H1 (cell line): ENCODE measurements around the gene IGSF9. TPM values are rescaled to one million over a fixed set of nuclear protein-coding genes. Genes with fewer than 3 reads are reported as not detected.

Source experiments
- CTCF ChIA-PET: fragments of 300-600 bp; sonication (Branson Sonifier 250); formaldehyde crosslinking; loops from one replicate; lab custom pipeline; 2021; ENCODE audit not compliant: partially characterized antibody; lab: Charles Lee
- POLR2A ChIA-PET: fragments of 300-600 bp; sonication (Branson Sonifier 250); formaldehyde crosslinking; loops from one replicate; lab custom pipeline; 2021; ENCODE audit warnings: inconsistent platforms; ENCODE audit not compliant: partially characterized antibody; lab: Charles Lee
- DNase-seq, 2 experiments: peaks; one replicate each; pipeline versions ENCODE4 v3.0.0 to v3.0.0-alpha.2; 2010 to 2022; ENCODE audit warnings: low spot score in 2 of 2, low read depth in 1 of 2, mixed read lengths in 1 of 2
- FAIRE-seq: peaks from 2 replicates; lab custom pipeline; 2011; peaks lifted over from hg19 to GRCh38; lab: Jason Lieb, UNC
- H2AFZ ChIP-seq: 2 replicates; pipeline ENCODE4 v1.8.1; 2012; ENCODE audit warnings: low read length, inconsistent platforms
- H2AK5ac ChIP-seq: 2 replicates; pipeline ENCODE4 v1.6.1; 2013; ENCODE audit warnings: low read depth, low read length
- H2BK120ac ChIP-seq: replicated peaks from 2 replicates; pipeline ENCODE3; 2013; ENCODE audit warnings: low read depth, low read length, inconsistent platforms
- H2BK12ac ChIP-seq: 2 replicates; pipeline ENCODE4 v1.6.1; 2013; ENCODE audit warnings: low read depth, low read length
- H2BK15ac ChIP-seq: 2 replicates; pipeline ENCODE4 v1.6.1; 2013; ENCODE audit warnings: low read length
- H2BK20ac ChIP-seq: 2 replicates; pipeline ENCODE4 v1.6.1; 2013; ENCODE audit warnings: low read length
- H2BK5ac ChIP-seq: 2 replicates; pipeline ENCODE4 v1.6.1; 2013; ENCODE audit warnings: low read depth, low read length
- H3K14ac ChIP-seq: 2 replicates; pipeline ENCODE4 v1.6.1; 2013; ENCODE audit warnings: inconsistent platforms; ENCODE audit not compliant: insufficient read length
- H3K18ac ChIP-seq: 2 replicates; pipeline ENCODE4 v1.6.1; 2013; ENCODE audit warnings: low read length; ENCODE audit errors: extremely low read depth
- H3K23ac ChIP-seq: 2 replicates; pipeline ENCODE4 v1.6.1; 2013; ENCODE audit warnings: inconsistent platforms; ENCODE audit not compliant: insufficient read length
- H3K23me2 ChIP-seq: 2 replicates; pipeline ENCODE4 v1.6.1; 2013; ENCODE audit warnings: low read depth, low read length
- H3K27ac ChIP-seq: 2 replicates; pipeline ENCODE4 v1.6.1; 2011; ENCODE audit warnings: low read depth, low read length, inconsistent platforms
- H3K27me3 ChIP-seq, 4 experiments: replicated peaks in 1 of 4; 1 replicate in 1 of 4; 2 replicates in 3 of 4; pipeline versions ENCODE4 v1.6.1 to v1.8.1; 2011 to 2013; ENCODE audit warnings: low read length in 3 of 4, mild to moderate bottlenecking in 3 of 4, inconsistent platforms in 2 of 4, mixed read lengths in 2 of 4, moderate library complexity in 1 of 4; ENCODE audit not compliant: control insufficient read depth in 3 of 4, insufficient read depth in 3 of 4; ENCODE audit errors: extremely low read depth in 1 of 4
- H3K36me3 ChIP-seq, 4 experiments: 2 replicates each; pipeline versions ENCODE4 v1.6.1 to v1.8.1; 2011 to 2013; ENCODE audit warnings: mild to moderate bottlenecking in 4 of 4, low read length in 3 of 4, moderate library complexity in 2 of 4, control low read depth in 1 of 4, inconsistent platforms in 1 of 4; ENCODE audit not compliant: insufficient read depth in 4 of 4, control insufficient read depth in 2 of 4
- H3K4ac ChIP-seq: replicated peaks from 2 replicates; pipeline ENCODE3; 2013; ENCODE audit warnings: low read length, low read depth, mixed read lengths, inconsistent platforms; ENCODE audit not compliant: insufficient read length
- H3K4me1 ChIP-seq, 4 experiments: replicated peaks in 1 of 4; 1 replicate in 1 of 4; 2 replicates in 3 of 4; pipeline versions ENCODE4 v1.6.1 to v1.8.1; 2011 to 2013; ENCODE audit warnings: low read length in 3 of 4, inconsistent platforms in 2 of 4, mixed read lengths in 1 of 4; ENCODE audit not compliant: insufficient read depth in 4 of 4, control insufficient read depth in 3 of 4
- H3K4me2 ChIP-seq, 2 experiments: 2 replicates each; pipeline versions ENCODE4 v1.6.1 to v1.8.1; 2011 to 2013; ENCODE audit warnings: low read depth in 2 of 2, low read length in 2 of 2, control low read depth in 1 of 2, inconsistent platforms in 1 of 2, mild to moderate bottlenecking in 1 of 2; ENCODE audit not compliant: insufficient read depth in 1 of 2
- H3K4me3 ChIP-seq, 4 experiments: fragments of 200-600, 300-600 bp in 1 of 4; sonication (generic), shearing (Covaris generic), sonication (Bioruptor Twin) in 1 of 4; 2 replicates each; pipeline versions ENCODE4 v1.5.1 to v1.8.1; 2011 to 2016; ENCODE audit warnings: low read length in 4 of 4, low read depth in 3 of 4, control low read depth in 2 of 4, inconsistent platforms in 2 of 4, mild to moderate bottlenecking in 2 of 4, mixed read lengths in 1 of 4, moderate library complexity in 1 of 4; ENCODE audit not compliant: insufficient read depth in 2 of 4; ENCODE audit errors: extremely low read depth in 1 of 4
- H3K56ac ChIP-seq: replicated peaks from 2 replicates; pipeline ENCODE3; 2013; ENCODE audit warnings: low read depth, mild to moderate bottlenecking, mixed read lengths, low read length, inconsistent platforms; ENCODE audit not compliant: insufficient read length
- H3K79me1 ChIP-seq: 2 replicates; pipeline ENCODE4 v1.6.1; 2013; ENCODE audit warnings: low read depth, low read length, control low read depth
- H3K79me2 ChIP-seq, 2 experiments: 2 replicates each; pipeline versions ENCODE4 v1.6.1 to v1.8.1; 2012 to 2013; ENCODE audit warnings: low read length in 2 of 2, mild to moderate bottlenecking in 2 of 2, inconsistent platforms in 1 of 2; ENCODE audit not compliant: insufficient read depth in 2 of 2, control insufficient read depth in 1 of 2
- H3K9ac ChIP-seq, 4 experiments: replicated peaks in 1 of 4; 1 replicate in 1 of 4; 2 replicates in 3 of 4; pipeline versions ENCODE4 v1.6.1 to v1.8.1; 2011 to 2013; ENCODE audit warnings: low read depth in 3 of 4, low read length in 3 of 4, control low read depth in 2 of 4, mild to moderate bottlenecking in 2 of 4, moderate library complexity in 2 of 4, inconsistent platforms in 1 of 4; ENCODE audit errors: extremely low read depth in 1 of 4
- H3K9me3 ChIP-seq, 2 experiments: 2 replicates each; pipeline versions ENCODE4 v1.6.1 to v1.8.1; 2012 to 2013; ENCODE audit warnings: mild to moderate bottlenecking in 2 of 2, moderate library complexity in 2 of 2, control low read depth in 1 of 2, inconsistent platforms in 1 of 2, low read depth in 1 of 2, low read length in 1 of 2, mixed read lengths in 1 of 2; ENCODE audit not compliant: insufficient read depth in 2 of 2
- H4K20me1 ChIP-seq, 2 experiments: replicated peaks in 1 of 2; 2 replicates each; pipeline versions ENCODE3 to v1.8.1; 2011 to 2013; ENCODE audit warnings: inconsistent platforms in 2 of 2, low read length in 2 of 2, mild to moderate bottlenecking in 1 of 2; ENCODE audit not compliant: insufficient read depth in 2 of 2, control insufficient read depth in 1 of 2
- H4K5ac ChIP-seq: 2 replicates; pipeline ENCODE4 v1.6.1; 2013; ENCODE audit warnings: low read length, low read depth, mixed read lengths, inconsistent platforms; ENCODE audit not compliant: insufficient read length
- H4K8ac ChIP-seq: 2 replicates; pipeline ENCODE4 v1.8.0; 2013; ENCODE audit warnings: mild to moderate bottlenecking, moderate library complexity, low read length, inconsistent platforms; ENCODE audit not compliant: insufficient read depth; ENCODE audit errors: extremely low read depth
- H4K91ac ChIP-seq: replicated peaks from 2 replicates; pipeline ENCODE3; 2013; ENCODE audit warnings: low read length, mixed read lengths, inconsistent platforms; ENCODE audit not compliant: insufficient read length
- BACH1 ChIP-seq: IDR thresholded peaks from 2 replicates; pipeline ENCODE4 v1.6.1; 2012; ENCODE audit warnings: low read length, improper control_type of control experiment
- CBX5 ChIP-seq: fragments of 300-800, 300-1000 bp; sonication (generic); IDR thresholded peaks from 2 replicates; pipeline ENCODE4 v1.7.1; 2016; ENCODE audit warnings: antibody characterized with exemption, low read length, low read depth
- CTCF ChIP-seq, 3 experiments: IDR thresholded peaks; 1 replicate in 2 of 3; 2 replicates in 1 of 3; pipeline versions ENCODE4 v1.5.1 to v1.6.1; 2011; ENCODE audit warnings: low read length in 3 of 3, mild to moderate bottlenecking in 3 of 3, inconsistent platforms in 2 of 3, low read depth in 1 of 3, moderate library complexity in 1 of 3; ENCODE audit not compliant: insufficient read depth in 1 of 3; ENCODE audit errors: control extremely low read depth in 1 of 3
- FOSL1 ChIP-seq: IDR thresholded peaks from 2 replicates; pipeline ENCODE4 v1.6.1; 2011; ENCODE audit warnings: mild to moderate bottlenecking, low read depth, low read length, moderate library complexity; ENCODE audit not compliant: insufficient read depth
- GABPA ChIP-seq: IDR thresholded peaks from 2 replicates; pipeline ENCODE4 v1.6.1; 2011; ENCODE audit warnings: mild to moderate bottlenecking, low read length, moderate library complexity, borderline replicate concordance; ENCODE audit not compliant: insufficient read depth
- KDM1A ChIP-seq: fragments of 200-600, 300-600 bp; sonication (generic); IDR thresholded peaks from 2 replicates; pipeline ENCODE4 v1.7.1; 2016; ENCODE audit warnings: mild to moderate bottlenecking, low read length, borderline replicate concordance
- MAX ChIP-seq: IDR thresholded peaks from 2 replicates; pipeline ENCODE4 v1.6.1; 2012; ENCODE audit warnings: inconsistent platforms
- POLR2AphosphoS5 ChIP-seq: IDR thresholded peaks from 2 replicates; pipeline ENCODE4 v1.6.1; 2011; ENCODE audit warnings: low read depth, low read length
- WGBS, 2 experiments: shearing (Covaris generic) in 1 of 2; methylation state at CpG; one replicate each; pipeline versions ENCODE4 v1.1.6 to v1.1.7; 2013 to 2015; ENCODE audit warnings: low lambda C conversion rate in 2 of 2, mixed read lengths in 2 of 2, inconsistent platforms in 1 of 2, low coverage in 1 of 2, missing lambda C conversion rate in 1 of 2; ENCODE audit not compliant: insufficient replicate concordance in 2 of 2, insufficient coverage in 1 of 2, insufficient read length in 1 of 2; ENCODE audit errors: extremely low coverage in 1 of 2, missing lambda C conversion rate in 1 of 2; 5-methylcytosine and 5-hydroxymethylcytosine counted together
- polyA plus RNA-seq, 7 experiments: library from polyadenylated mRNA; depleted of rRNA in 3 of 7; stranded (reverse) in 5 of 7; unstranded in 2 of 7; fragments of >200 nt in 5 of 7; fragments of 200-250 nt in 2 of 7; gene quantifications; 1 replicate in 5 of 7; 2 replicates in 1 of 7; 4 replicates in 1 of 7; pipeline versions ENCODE4 v1.2.1 to v1.2.3, GENCODE V29; 2011 to 2013; ENCODE audit warnings: missing spikeins in 2 of 7, mixed read lengths in 2 of 7
- total RNA-seq: library from RNA; stranded (reverse); fragmentation: NEBNext Ultra II Directional; extraction: Animal tissue kit (Norgen Biotek cat#: 25700); gene quantifications from 2 replicates; pipeline ENCODE4 v1.2.1, GENCODE V29; 2021

The IGSF9 gene
- total and polyA plus RNA-seq, 2 of the 8 experiments (the other 6 are each of a cell fraction or from before 2014, with no cell fraction given) = 10.9 to 28.1 TPM

GRCh38 chr1:159922511-159923202 lies 22.8 kb downstream of the IGSF9 start:
- Histone ChIP-seq H4K91ac (no peak overlapping the region), H2BK120ac (no peak overlapping the region), H3K79me2 (peaks cover 0 to 12% of the 10 kb centered on the region in 2 experiments; a peak in 2 of 4 replicates), H3K27ac (no peak overlapping the region), H2AFZ (no peak overlapping the region), H2BK15ac (peak overlapping the region; percentile 61; the same call in 1 of the 2 replicates), H3K4me2 (peak overlapping the region; percentile 79 to 92; a peak in 3 of 4 replicates), H3K18ac (no peak overlapping the region; the same call in 1 of the 2 replicates), H4K20me1 (peaks cover 0 to 3% of the 10 kb centered on the region in 2 experiments), H3K14ac (no peak overlapping the region), H4K5ac (no peak overlapping the region), H3K4me3 (peak overlapping the region in 1 of 4 experiments; percentile 63; a peak in 1 of 8 replicates), H2AK5ac (peak overlapping the region; percentile 59; the same call in 1 of the 2 replicates), H3K4ac (no peak overlapping the region), H3K23ac (no peak overlapping the region), H2BK5ac (no peak overlapping the region; the same call in 1 of the 2 replicates), H2BK12ac (0 out of 2 replicates have a peak overlapping the region, but pooled peaks have one; percentile 50), H3K9ac (no peak overlapping the region; a peak in 2 of 7 replicates), H3K4me1 (peaks cover 5 to 21% (median 16%) of the 10 kb centered on the region in 4 experiments), H4K8ac (no peak overlapping the region; the same call in 1 of the 2 replicates), H3K27me3 (peaks cover 0 to 17% (median 8%) of the 10 kb centered on the region in 4 experiments; a peak in 5 of 7 replicates), H3K36me3 (peaks cover 0 to 16% (median 7%) of the 10 kb centered on the region in 4 experiments; a peak in 5 of 8 replicates), H3K79me1 (peaks cover 3% of the 10 kb centered on the region), H2BK20ac (no peak overlapping the region), H3K9me3 (no peaks in the 10 kb centered on the region), H3K23me2 (peaks cover 17% of the 10 kb centered on the region; the same call in 1 of the 2 replicates), H3K56ac (no peak overlapping the region)
- CTCF ChIA-PET = interaction anchor here (0.7 to 7.3 kb wide), 11 partner anchors 7 to 123 kb away, joined by 3 to 53 read pairs (median 6); partner anchors contain the start of gene IGSF9
- DNase-seq (no peak), FAIRE-seq (no peak)
- POLR2A ChIA-PET = interaction anchor here (1.0 to 2.9 kb wide), 8 partner anchors 8 to 108 kb away, joined by 3 to 14 read pairs (median 6); partner anchors contain the start of genes CFAP45 and IGSF9
- 85% methylated on average over 7 of the region's 8 CpGs; no CpG with 5 or more reads in 1 of the 2 experiments for WGBS, 2 experiments
- TF ChIP-seq BACH1 = no peak
- no peak for TF ChIP-seq POLR2AphosphoS5
- TF ChIP-seq FOSL1 = no peak
- no peak for TF ChIP-seq CTCF (IDR thresholded peaks at IDR 0.05; ENCODE audit: control extremely low read depth in 1 of 3, insufficient read depth in 1 of 3, low read depth in 1 of 3, low read length in 3 of 3)
- TF ChIP-seq MAX = no peak
- no peak for TF ChIP-seq CBX5
- no peak for TF ChIP-seq GABPA
- TF ChIP-seq KDM1A = no peak
